IMR-90 (cell line): ENCODE results near the gene CHL1. TPM values are rescaled to one million over a fixed set of nuclear protein-coding genes. Genes with fewer than 3 reads are reported as not detected.

Experiments used
- ATAC-seq: fragments of 200-7000 bp; cut with Tn5 transposase; 2 replicates; pipeline ENCODE4 v1.9.1; 2020; ENCODE audit warnings: low read depth, mild to moderate bottlenecking, moderate library complexity
- BruUV-seq: library from RNA; stranded (reverse); fragments of 400-500 nt; replicated peaks from 2 replicates; lab custom pipeline; 2021; lab: Mats Ljungman, UMichigan
- CTCF ChIA-PET: fragments of 300-600 bp; formaldehyde crosslinking; extraction: SDS; loops from one replicate; lab custom pipeline; 2021; ENCODE audit warnings: antibody characterized with exemption; lab: Yijun Ruan, JAX
- POLR2A ChIA-PET: fragments of 300-600 bp; sonication (Branson Sonifier 250); formaldehyde crosslinking; loops from one replicate; lab custom pipeline; 2022; ENCODE audit warnings: antibody characterized with exemption; ENCODE audit not compliant: unreplicated experiment; lab: Charles Lee
- DNase-seq: peaks from one replicate; pipeline ENCODE4 v3.0.0; 2013
- H2AFZ ChIP-seq: replicated peaks from 2 replicates; pipeline ENCODE3; 2013; ENCODE audit warnings: low read length, mild to moderate bottlenecking; ENCODE audit not compliant: poor library complexity
- H2AK5ac ChIP-seq: 2 replicates; pipeline ENCODE4 v1.6.1; 2013; ENCODE audit warnings: low read depth, low read length, inconsistent platforms
- H2AK9ac ChIP-seq: replicated peaks from 2 replicates; pipeline ENCODE3; 2013; ENCODE audit warnings: mild to moderate bottlenecking, low read depth, low read length, moderate library complexity; ENCODE audit not compliant: poor library complexity
- H2BK120ac ChIP-seq: 2 replicates; pipeline ENCODE4 v1.6.1; 2013; ENCODE audit warnings: low read depth, low read length, inconsistent platforms
- H2BK15ac ChIP-seq: 3 replicates; pipeline ENCODE4 v1.6.1; 2013; ENCODE audit warnings: low read depth, low read length, inconsistent platforms
- H2BK20ac ChIP-seq: 2 replicates; pipeline ENCODE4 v1.6.1; 2013; ENCODE audit warnings: low read depth, mild to moderate bottlenecking, inconsistent platforms, low read length, moderate library complexity
- H2BK5ac ChIP-seq: 2 replicates; pipeline ENCODE4 v1.6.1; 2013; ENCODE audit warnings: mild to moderate bottlenecking, low read depth, low read length, inconsistent platforms; ENCODE audit not compliant: poor library complexity, severe bottlenecking
- H3K14ac ChIP-seq: replicated peaks from 2 replicates; pipeline ENCODE4 v1.6.1; 2013; ENCODE audit warnings: low read depth, low read length, inconsistent platforms
- H3K18ac ChIP-seq: 2 replicates; pipeline ENCODE4 v1.6.1; 2013; ENCODE audit warnings: low read depth, low read length, control low read depth
- H3K23ac ChIP-seq: 2 replicates; pipeline ENCODE4 v1.6.1; 2013; ENCODE audit warnings: low read depth, low read length, inconsistent platforms
- H3K27ac ChIP-seq: 2 replicates; pipeline ENCODE4 v1.5.1; 2013; ENCODE audit warnings: mild to moderate bottlenecking, control low read depth, low read length; ENCODE audit not compliant: insufficient read depth
- H3K27me3 ChIP-seq: 2 replicates; pipeline ENCODE4 v1.6.1; 2013; ENCODE audit warnings: low read length; ENCODE audit not compliant: control insufficient read depth, insufficient read depth
- H3K36me3 ChIP-seq: 2 replicates; pipeline ENCODE4 v1.6.1; 2013; ENCODE audit warnings: low read length, mixed read lengths; ENCODE audit not compliant: control insufficient read depth, insufficient read depth
- H3K4ac ChIP-seq: 2 replicates; pipeline ENCODE4 v1.6.1; 2013; ENCODE audit warnings: low read depth, low read length, inconsistent platforms
- H3K4me1 ChIP-seq: 2 replicates; pipeline ENCODE4 v1.6.1; 2013; ENCODE audit warnings: low read length, mixed read lengths; ENCODE audit not compliant: control insufficient read depth, insufficient read depth
- H3K4me2 ChIP-seq: 2 replicates; pipeline ENCODE4 v1.6.1; 2013; ENCODE audit warnings: low read depth, mild to moderate bottlenecking, control low read depth, low read length, moderate library complexity
- H3K4me3 ChIP-seq: 2 replicates; pipeline ENCODE4 v1.5.1; 2013; ENCODE audit warnings: low read depth, mild to moderate bottlenecking, control low read depth, low read length, moderate library complexity; ENCODE audit not compliant: insufficient read depth
- H3K56ac ChIP-seq: 2 replicates; pipeline ENCODE4 v1.6.1; 2013; ENCODE audit warnings: low read length, inconsistent platforms; ENCODE audit not compliant: insufficient read depth; ENCODE audit errors: extremely low read depth
- H3K79me1 ChIP-seq, 2 experiments: 2 replicates each; pipeline ENCODE4 v1.6.1; 2013; ENCODE audit warnings: low read length in 2 of 2, inconsistent platforms in 1 of 2, low read depth in 1 of 2
- H3K9ac ChIP-seq: 2 replicates; pipeline ENCODE4 v1.6.1; 2013; ENCODE audit warnings: low read depth, low read length, control low read depth
- H3K9me1 ChIP-seq: 2 replicates; pipeline ENCODE4 v1.6.1; 2013; ENCODE audit warnings: low read length, inconsistent platforms; ENCODE audit not compliant: insufficient read depth
- H3K9me3 ChIP-seq: 2 replicates; pipeline ENCODE4 v1.6.1; 2013; ENCODE audit warnings: low read length; ENCODE audit not compliant: control insufficient read depth, insufficient read depth
- H4K20me1 ChIP-seq: 2 replicates; pipeline ENCODE4 v1.6.1; 2013; ENCODE audit warnings: low read length, inconsistent platforms; ENCODE audit not compliant: insufficient read depth
- H4K5ac ChIP-seq: 2 replicates; pipeline ENCODE4 v1.6.1; 2013; ENCODE audit warnings: mild to moderate bottlenecking, low read depth, low read length, control low read depth
- H4K8ac ChIP-seq, 2 experiments: 2 replicates each; pipeline ENCODE4 v1.6.1; 2013; ENCODE audit warnings: low read depth in 2 of 2, low read length in 2 of 2, control low read depth in 1 of 2, inconsistent platforms in 1 of 2
- H4K91ac ChIP-seq: 2 replicates; pipeline ENCODE4 v1.6.1; 2013; ENCODE audit warnings: low read depth, low read length, inconsistent platforms; ENCODE audit not compliant: insufficient read depth
- BHLHE40 ChIP-seq: fragments of 150-350 bp; IDR thresholded peaks from 2 replicates; pipeline ENCODE4 v1.6.1; 2016; ENCODE audit warnings: mild to moderate bottlenecking, low read depth, low read length
- CEBPB ChIP-seq: IDR thresholded peaks from 2 replicates; pipeline ENCODE4 v1.6.1; 2012; ENCODE audit warnings: low read depth, low read length, improper control_type of control experiment
- CHD1 ChIP-seq: IDR thresholded peaks from 2 replicates; pipeline ENCODE4 v1.6.1; 2012; ENCODE audit warnings: low read depth, low read length, improper control_type of control experiment
- FOS ChIP-seq: fragments of 150-350 bp; IDR thresholded peaks from 2 replicates; pipeline ENCODE4 v1.6.1; 2016; ENCODE audit warnings: low read depth, low read length
- MAZ ChIP-seq: IDR thresholded peaks from 2 replicates; pipeline ENCODE4 v1.6.1; 2012; ENCODE audit warnings: low read depth, mild to moderate bottlenecking, low read length, improper control_type of control experiment, moderate library complexity, borderline replicate concordance
- MXI1 ChIP-seq: IDR thresholded peaks from 2 replicates; pipeline ENCODE4 v1.6.1; 2012; ENCODE audit warnings: low read depth, mild to moderate bottlenecking, low read length, moderate library complexity, borderline replicate concordance
- NFE2L2 ChIP-seq: fragments of 150-350 bp; IDR thresholded peaks from 2 replicates; pipeline ENCODE4 v1.6.1; 2016; ENCODE audit warnings: low read depth, mild to moderate bottlenecking, low read length
- POLR2A ChIP-seq: IDR thresholded peaks from 2 replicates; pipeline ENCODE4 v1.6.1; 2012; ENCODE audit warnings: mild to moderate bottlenecking, low read depth, low read length
- RAD21 ChIP-seq: IDR thresholded peaks from 2 replicates; pipeline ENCODE4 v1.6.1; 2012; ENCODE audit warnings: low read length, improper control_type of control experiment
- RCOR1 ChIP-seq: IDR thresholded peaks from 2 replicates; pipeline ENCODE4 v1.6.1; 2012; ENCODE audit warnings: mild to moderate bottlenecking, low read length, improper control_type of control experiment; ENCODE audit not compliant: insufficient replicate concordance
- RFX5 ChIP-seq: IDR thresholded peaks from 2 replicates; pipeline ENCODE4 v1.8.0; 2012; ENCODE audit warnings: low read depth, mild to moderate bottlenecking, low read length, moderate library complexity
- SMC3 ChIP-seq: fragments of 150-350 bp; IDR thresholded peaks from 2 replicates; pipeline ENCODE4 v1.6.1; 2016; ENCODE audit warnings: low read depth, mild to moderate bottlenecking, antibody characterized with exemption, low read length, moderate library complexity
- WGBS, 2 experiments: methylation state at CpG; one replicate each; pipeline versions ENCODE4 v1.1.5 to v1.1.7; 2013; ENCODE audit warnings: missing lambda C conversion rate in 2 of 2; ENCODE audit not compliant: insufficient read length in 1 of 2; ENCODE audit errors: extremely low coverage in 2 of 2; 5-methylcytosine and 5-hydroxymethylcytosine counted together
- dilution Hi-C: fragments of 300-500 bp; cut with HindIII; formaldehyde crosslinking; loops from one replicate; pipeline ENCODE4 v1.14.3; 2018; ENCODE audit warnings: low sequenced_read_pairs; ENCODE audit not compliant: unreplicated experiment
- in situ Hi-C: fragments of 300-500 bp; cut with MboI; formaldehyde crosslinking; loops from 3 replicates; pipeline ENCODE4 v1.14.3; 2019; ENCODE audit warnings: low sequenced_read_pairs, inconsistent platforms, mixed read lengths
- intact Hi-C: fragments of 100-400 bp; cut with micrococcal nuclease; formaldehyde crosslinking; loops from 2 replicates; pipeline ENCODE4 v1.10.0; 2022
- polyA plus RNA-seq, 3 experiments: library from polyadenylated mRNA; depleted of rRNA; stranded (reverse); fragments of >200 nt; gene quantifications; 2 replicates each; pipeline ENCODE4 v1.2.3, GENCODE V29; 2012; ENCODE audit warnings: low replicate concordance in 1 of 3
- total RNA-seq: library from RNA; depleted of rRNA; stranded (reverse); fragments of >200 nt; gene quantifications from 2 replicates; pipeline ENCODE4 v1.2.3, GENCODE V29; 2012
- TF ChIP-seq, protein P1 (sequence below): fragments of 150-350 bp; IDR thresholded peaks from 2 replicates; pipeline ENCODE4 v1.6.1; 2016; ENCODE audit warnings: low read depth, mild to moderate bottlenecking, low read length, moderate library complexity, borderline replicate concordance

Gene CHL1
- total and polyA plus RNA-seq, 2 of the 4 experiments (the other 2 are of a cell fraction) = 0.38 to 1.6 TPM

DNA sequence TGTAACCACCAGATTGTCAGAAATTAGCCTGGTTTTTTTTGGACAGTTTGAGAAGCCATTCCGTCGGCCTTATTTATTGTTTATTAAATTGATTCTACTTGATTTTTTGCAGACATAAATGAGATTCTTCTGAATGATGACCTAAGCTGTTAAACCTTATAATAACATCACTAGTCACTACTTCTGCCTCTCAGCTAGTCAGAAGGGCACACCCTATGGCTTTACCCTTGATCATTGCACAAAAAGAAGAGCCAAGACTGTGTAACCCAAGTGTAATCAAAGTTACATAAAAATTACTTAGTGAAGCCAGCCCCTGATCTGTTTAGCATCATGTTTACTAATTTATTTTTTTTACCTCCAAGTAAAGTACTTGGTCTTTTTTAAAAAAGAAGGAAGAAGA lies 64.3 kb downstream of the CHL1 start:
- Histone ChIP-seq H3K14ac (no peak overlapping the region), H3K9me3 (no peaks in the 10 kb centered on the region), H3K9me1 (no peaks in the 10 kb centered on the region), H3K23ac (no peak overlapping the region), H4K20me1 (no peaks in the 10 kb centered on the region), H2AK9ac (no peak overlapping the region), H4K5ac (no peak overlapping the region), H3K4me2 (no peak overlapping the region), H3K4me1 (no peaks in the 10 kb centered on the region; the same call in 1 of the 2 replicates), H3K36me3 (no peaks in the 10 kb centered on the region), H3K9ac (no peak overlapping the region), H4K91ac (no peak overlapping the region), H4K8ac (no peak overlapping the region), H3K27me3 (no peaks in the 10 kb centered on the region), H3K4ac (no peak overlapping the region), H3K18ac (no peak overlapping the region), H2AK5ac (no peak overlapping the region), H2BK5ac (no peak overlapping the region), H3K56ac (no peak overlapping the region), H3K79me1 (no peaks in the 10 kb centered on the region), H3K4me3 (no peak overlapping the region), H2BK120ac (no peak overlapping the region), H2BK20ac (no peak overlapping the region), H2BK15ac (no peak overlapping the region), H3K27ac (no peak overlapping the region), H2AFZ (no peak overlapping the region)
- no CpG with 5 or more reads among the region's 2 CpGs for WGBS, 2 experiments
- ChIA-PET CTCF (no interaction called here), POLR2A (no interaction called here)
- dilution Hi-C loops (no loop called here), intact Hi-C loops (no loop called here), in situ Hi-C loops (no loop called here)
- BruUV-seq = no TSS peak
- no peak for DNase-seq
- ATAC-seq = no peak
- TF ChIP-seq RFX5 = no peak
- no peak for TF ChIP-seq POLR2A
- no peak for TF ChIP-seq RCOR1
- TF ChIP-seq CEBPB = no peak
- no peak for TF ChIP-seq RAD21
- no peak for TF ChIP-seq BHLHE40
- no peak for TF ChIP-seq SMC3
- TF ChIP-seq, protein P1, sequence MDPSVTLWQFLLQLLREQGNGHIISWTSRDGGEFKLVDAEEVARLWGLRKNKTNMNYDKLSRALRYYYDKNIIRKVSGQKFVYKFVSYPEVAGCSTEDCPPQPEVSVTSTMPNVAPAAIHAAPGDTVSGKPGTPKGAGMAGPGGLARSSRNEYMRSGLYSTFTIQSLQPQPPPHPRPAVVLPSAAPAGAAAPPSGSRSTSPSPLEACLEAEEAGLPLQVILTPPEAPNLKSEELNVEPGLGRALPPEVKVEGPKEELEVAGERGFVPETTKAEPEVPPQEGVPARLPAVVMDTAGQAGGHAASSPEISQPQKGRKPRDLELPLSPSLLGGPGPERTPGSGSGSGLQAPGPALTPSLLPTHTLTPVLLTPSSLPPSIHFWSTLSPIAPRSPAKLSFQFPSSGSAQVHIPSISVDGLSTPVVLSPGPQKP = no peak
- no peak for TF ChIP-seq CHD1
- TF ChIP-seq MXI1 = no peak
- TF ChIP-seq NFE2L2 = no peak
- TF ChIP-seq FOS = no peak
- TF ChIP-seq MAZ = no peak
